Stimulated activated CD4-positive, alpha-beta T cell treated with anti-CD3 and anti-CD28 coated beads, TNF-alpha, amount 100 ng/mL, for 1 hour (primary cell): ENCODE measurements around the gene TFPT.

Experiments
- DNase-seq, 3 donors: peaks; one replicate each; pipeline ENCODE4 v3.0.0-alpha.2; 2020; ENCODE audit warnings: low read depth in 3 of 3, low spot score in 1 of 3

The TFPT gene

GRCh38 chr19:54149021-54149812 lies 33.8 kb upstream of the TFPT start:
- no peak for DNase-seq

GRCh38 chr19:54148158-54148557 lies 32.7 kb upstream of the TFPT start:
- no peak for DNase-seq

- no peak for DNase-seq
Observed at GRCh38 chr19:54147676-54148075, 32.2 kb upstream of the TFPT start.

GRCh38 chr19:54145541-54146158 lies 30.2 kb upstream of the TFPT start:
- DNase-seq, result no peak

- DNase-seq, result no peak
Observed at GRCh38 chr19:54142166-54142780, 26.8 kb upstream of the TFPT start.

GRCh38 chr19:54141356-54141755 lies 25.9 kb upstream of the TFPT start:
- no peak for DNase-seq

- no peak for DNase-seq
Observed at GRCh38 chr19:54138489-54139256, 23.2 kb upstream of the TFPT start.

- no peak for DNase-seq
Observed at GRCh38 chr19:54137699-54138488, 22.4 kb upstream of the TFPT start, which contains the start of gene CNOT3. Gene CNOT3, plus strand, starts transcription at chr19:54137762. Its CDS starts 5,217 bp downstream, at chr19:54142979.

- DNase-seq, result peak; percentile 91 to 99 (median 98)
Observed at GRCh38 chr19:54136864-54137698, 21.6 kb upstream of the TFPT start.

GRCh38 chr19:54136086-54136863 lies 20.8 kb upstream of the TFPT start:
- no peak for DNase-seq

GRCh38 chr19:54133957-54134590 lies 18.6 kb upstream of the TFPT start:
- no peak for DNase-seq

GRCh38 chr19:54133312-54133956 lies 18.0 kb upstream of the TFPT start:
- DNase-seq, result no peak

- DNase-seq, result no peak
Observed at GRCh38 chr19:54129617-54129996, 14.2 kb upstream of the TFPT start.

GRCh38 chr19:54128796-54129616 lies 13.5 kb upstream of the TFPT start:
- DNase-seq, result no peak

GRCh38 chr19:54128441-54128725 lies 12.9 kb upstream of the TFPT start:
- no peak for DNase-seq

GRCh38 chr19:54127688-54128440 lies 12.4 kb upstream of the TFPT start:
- DNase-seq, result no peak

GRCh38 chr19:54125713-54126112 lies 10.3 kb upstream of the TFPT start:
- DNase-seq, result no peak
